ENCODE results near the gene CLDN34. TPM values are rescaled to one million over a fixed set of nuclear protein-coding genes. Genes with fewer than 3 reads are reported as not detected.

The CLDN34 gene
- total and polyA plus RNA-seq, 2 experiments from 2014 or later = not detected

- WGBS, 2 experiments (ENCODE audit: low coverage in 1 of 2, low lambda C conversion rate in 2 of 2, missing lambda C conversion rate in 2 of 2) = 76 to 80% methylated on average over 7 of the region's 7 CpGs
- in situ Hi-C loops (cut with MboI) = loop anchor here (10.0 kb wide), 1 partner anchor 96 kb away; no protein-coding TSS in a partner anchor
- H3F3A ChIP-seq (ENCODE audit: insufficient read depth) = no peaks in the 10 kb centered on the region
Observed at GRCh38 chrX:9980401-9980800, 13.2 kb downstream of the CLDN34 start.

GRCh38 chrX:9980927-9981326 lies 13.8 kb downstream of the CLDN34 start:
- H3K4me3 ChIP-seq = no peak overlapping the region
- H3K9ac ChIP-seq = no peak overlapping the region
- no peaks in the 10 kb centered on the region for H3K9me2 ChIP-seq (ENCODE audit: insufficient read depth)
- no peaks in the 10 kb centered on the region for H3K79me2 ChIP-seq (ENCODE audit: insufficient read depth)
- TF ChIP-seq EZH2 (IDR thresholded peaks at IDR 0.05; ENCODE audit: insufficient read depth, poor library complexity, severe bottlenecking) = no peak
- no peak for TF ChIP-seq EZH2phosphoT487 (IDR thresholded peaks at IDR 0.05; ENCODE audit: insufficient read depth, low read depth)
- no peaks in the 10 kb centered on the region for H3K4me1 ChIP-seq (ENCODE audit: insufficient read depth)
- no peak overlapping the region for H3K4me2 ChIP-seq (ENCODE audit: unreplicated experiment)
- no peaks in the 10 kb centered on the region for H3K27me3 ChIP-seq (replicated peaks; ENCODE audit: insufficient read depth)
- H4K20me1 ChIP-seq (ENCODE audit: insufficient read depth) = no peaks in the 10 kb centered on the region
- no peaks in the 10 kb centered on the region for H3K36me3 ChIP-seq (ENCODE audit: low read depth)
- no peak overlapping the region for H2AFZ ChIP-seq
- no peak for DNase-seq
- H3F3A ChIP-seq (ENCODE audit: insufficient read depth) = no peaks in the 10 kb centered on the region
- no peak overlapping the region for H3K27ac ChIP-seq
- in situ Hi-C loops (cut with MboI) = loop anchor here (10.0 kb wide), 1 partner anchor 96 kb away; no protein-coding TSS in a partner anchor
- no peaks in the 10 kb centered on the region for H3K9me3 ChIP-seq (ENCODE audit: low read depth)
- WGBS, 2 experiments (ENCODE audit: low coverage in 1 of 2, low lambda C conversion rate in 2 of 2, missing lambda C conversion rate in 2 of 2) = 55 to 66% methylated on average over 5 of the region's 5 CpGs

More at GRCh38 chrX:9980401-9980800, 13.2 kb downstream of the CLDN34 start:
- Histone ChIP-seq H3K27me3 (replicated peaks; ENCODE audit: insufficient read depth) (no peaks in the 10 kb centered on the region), H3K4me3 (no peak overlapping the region), H3K9me2 (ENCODE audit: insufficient read depth) (no peaks in the 10 kb centered on the region), H3K9ac (no peak overlapping the region), H3K27ac (no peak overlapping the region), H4K20me1 (ENCODE audit: insufficient read depth) (no peaks in the 10 kb centered on the region), H3K9me3 (ENCODE audit: low read depth) (no peaks in the 10 kb centered on the region), H3K79me2 (ENCODE audit: insufficient read depth) (no peaks in the 10 kb centered on the region), H3K4me1 (ENCODE audit: insufficient read depth) (no peaks in the 10 kb centered on the region), H2AFZ (no peak overlapping the region), H3K4me2 (ENCODE audit: unreplicated experiment) (no peak overlapping the region), H3K36me3 (ENCODE audit: low read depth) (no peaks in the 10 kb centered on the region)
- no peak for TF ChIP-seq EZH2phosphoT487 (IDR thresholded peaks at IDR 0.05; ENCODE audit: insufficient read depth, low read depth)
- no peak for TF ChIP-seq EZH2 (IDR thresholded peaks at IDR 0.05; ENCODE audit: insufficient read depth, poor library complexity, severe bottlenecking)
- no peak for DNase-seq

- in situ Hi-C loops (cut with MboI) = loop anchor here (10.0 kb wide), 1 partner anchor 99 kb away; no protein-coding TSS in a partner anchor
- H3K79me2 ChIP-seq (ENCODE audit: insufficient read depth) = no peaks in the 10 kb centered on the region
- no peaks in the 10 kb centered on the region for H3K4me1 ChIP-seq (ENCODE audit: insufficient read depth)
- no peak for TF ChIP-seq EZH2phosphoT487 (IDR thresholded peaks at IDR 0.05; ENCODE audit: insufficient read depth, low read depth)
- TF ChIP-seq EZH2 (IDR thresholded peaks at IDR 0.05; ENCODE audit: insufficient read depth, poor library complexity, severe bottlenecking) = no peak
- DNase-seq = no peak
- H3K36me3 ChIP-seq (ENCODE audit: low read depth) = no peaks in the 10 kb centered on the region
- no peaks in the 10 kb centered on the region for H3F3A ChIP-seq (ENCODE audit: insufficient read depth)
- no peaks in the 10 kb centered on the region for H3K9me2 ChIP-seq (ENCODE audit: insufficient read depth)
- H4K20me1 ChIP-seq (ENCODE audit: insufficient read depth) = no peaks in the 10 kb centered on the region
- H3K9me3 ChIP-seq (ENCODE audit: low read depth) = no peaks in the 10 kb centered on the region
- H3K9ac ChIP-seq = no peak overlapping the region
- WGBS, 2 experiments (ENCODE audit: low coverage in 1 of 2, low lambda C conversion rate in 2 of 2, missing lambda C conversion rate in 2 of 2) = 62 to 75% methylated on average over 5 to 8 of the region's 18 CpGs
- no peak overlapping the region for H2AFZ ChIP-seq
- H3K27ac ChIP-seq = no peak overlapping the region
- no peak overlapping the region for H3K4me2 ChIP-seq (ENCODE audit: unreplicated experiment)
- no peak overlapping the region for H3K4me3 ChIP-seq
- H3K27me3 ChIP-seq (replicated peaks; ENCODE audit: insufficient read depth) = no peaks in the 10 kb centered on the region
Observed at GRCh38 chrX:9983441-9983840, 16.3 kb downstream of the CLDN34 start.

GRCh38 chrX:9983846-9984245 lies 16.7 kb downstream of the CLDN34 start:
- 80 to 81% methylated on average over 11 of the region's 11 CpGs for WGBS, 2 experiments (ENCODE audit: low coverage in 1 of 2, low lambda C conversion rate in 2 of 2, missing lambda C conversion rate in 2 of 2)
- in situ Hi-C loops (cut with MboI) = loop anchor here (10.0 kb wide), 1 partner anchor 99 kb away; no protein-coding TSS in a partner anchor
- Histone ChIP-seq H4K20me1 (ENCODE audit: insufficient read depth) (no peaks in the 10 kb centered on the region), H3K79me2 (ENCODE audit: insufficient read depth) (no peaks in the 10 kb centered on the region), H3K4me2 (ENCODE audit: unreplicated experiment) (no peak overlapping the region), H3K36me3 (ENCODE audit: low read depth) (no peaks in the 10 kb centered on the region), H3K9ac (no peak overlapping the region), H2AFZ (no peak overlapping the region), H3K4me3 (no peak overlapping the region), H3K4me1 (ENCODE audit: insufficient read depth) (no peaks in the 10 kb centered on the region), H3K9me2 (ENCODE audit: insufficient read depth) (no peaks in the 10 kb centered on the region), H3K27me3 (replicated peaks; ENCODE audit: insufficient read depth) (no peaks in the 10 kb centered on the region), H3F3A (ENCODE audit: insufficient read depth) (no peaks in the 10 kb centered on the region), H3K27ac (no peak overlapping the region), H3K9me3 (ENCODE audit: low read depth) (no peaks in the 10 kb centered on the region)
- TF ChIP-seq EZH2 (IDR thresholded peaks at IDR 0.05; ENCODE audit: insufficient read depth, poor library complexity, severe bottlenecking) (no peak), EZH2phosphoT487 (IDR thresholded peaks at IDR 0.05; ENCODE audit: insufficient read depth, low read depth) (no peak)
- DNase-seq = no peak
